Measurements from ENCODE around the gene MRRF.

MRRF gene

DNA sequence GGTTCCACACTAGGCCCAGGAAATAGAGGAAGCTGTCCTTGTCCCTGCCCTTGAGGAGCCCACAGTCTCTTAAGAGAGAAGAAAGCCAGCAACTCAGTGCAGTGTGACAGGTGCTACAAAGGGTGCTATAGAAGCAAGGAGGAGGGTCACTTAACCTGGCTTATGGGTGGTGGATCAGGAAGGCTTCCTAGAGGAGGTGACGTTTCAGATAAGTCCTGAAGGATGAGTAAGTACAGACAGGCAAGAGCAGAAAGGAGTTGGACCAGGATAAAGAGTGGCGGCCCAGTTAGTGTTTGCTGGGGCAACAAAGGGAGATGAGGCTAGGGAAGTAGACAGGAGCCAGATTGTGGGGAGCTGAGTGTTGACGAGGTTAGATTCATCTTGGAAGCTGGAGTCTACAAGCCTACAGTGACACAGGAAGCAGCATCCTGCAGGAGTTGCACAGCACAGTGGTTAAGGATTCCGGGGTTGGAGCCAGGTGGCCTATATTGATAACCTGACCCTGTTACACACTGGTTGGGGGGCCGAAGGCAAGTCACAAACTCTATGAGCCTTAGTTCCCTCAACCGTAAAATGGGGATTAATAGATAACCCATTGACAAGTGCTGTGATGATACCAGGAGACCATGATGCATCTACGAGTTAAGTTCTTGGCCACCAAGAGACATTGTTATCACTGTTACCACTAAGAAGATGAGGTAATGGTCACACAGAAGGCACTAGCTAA is 30.5 kb upstream of the MRRF start:
- no peaks in the 10 kb centered on the region for H3K36me3 ChIP-seq (ENCODE audit: control insufficient read depth, insufficient read depth, low read length)
- no peak for DNase-seq (ENCODE audit: extremely low read depth, insufficient read length)
- TF ChIP-seq, protein P1, sequence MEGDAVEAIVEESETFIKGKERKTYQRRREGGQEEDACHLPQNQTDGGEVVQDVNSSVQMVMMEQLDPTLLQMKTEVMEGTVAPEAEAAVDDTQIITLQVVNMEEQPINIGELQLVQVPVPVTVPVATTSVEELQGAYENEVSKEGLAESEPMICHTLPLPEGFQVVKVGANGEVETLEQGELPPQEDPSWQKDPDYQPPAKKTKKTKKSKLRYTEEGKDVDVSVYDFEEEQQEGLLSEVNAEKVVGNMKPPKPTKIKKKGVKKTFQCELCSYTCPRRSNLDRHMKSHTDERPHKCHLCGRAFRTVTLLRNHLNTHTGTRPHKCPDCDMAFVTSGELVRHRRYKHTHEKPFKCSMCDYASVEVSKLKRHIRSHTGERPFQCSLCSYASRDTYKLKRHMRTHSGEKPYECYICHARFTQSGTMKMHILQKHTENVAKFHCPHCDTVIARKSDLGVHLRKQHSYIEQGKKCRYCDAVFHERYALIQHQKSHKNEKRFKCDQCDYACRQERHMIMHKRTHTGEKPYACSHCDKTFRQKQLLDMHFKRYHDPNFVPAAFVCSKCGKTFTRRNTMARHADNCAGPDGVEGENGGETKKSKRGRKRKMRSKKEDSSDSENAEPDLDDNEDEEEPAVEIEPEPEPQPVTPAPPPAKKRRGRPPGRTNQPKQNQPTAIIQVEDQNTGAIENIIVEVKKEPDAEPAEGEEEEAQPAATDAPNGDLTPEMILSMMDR (IDR thresholded peaks at IDR 0.05; ENCODE audit: insufficient read depth, low read length, poor library complexity, severe bottlenecking) = no peak

DNA sequence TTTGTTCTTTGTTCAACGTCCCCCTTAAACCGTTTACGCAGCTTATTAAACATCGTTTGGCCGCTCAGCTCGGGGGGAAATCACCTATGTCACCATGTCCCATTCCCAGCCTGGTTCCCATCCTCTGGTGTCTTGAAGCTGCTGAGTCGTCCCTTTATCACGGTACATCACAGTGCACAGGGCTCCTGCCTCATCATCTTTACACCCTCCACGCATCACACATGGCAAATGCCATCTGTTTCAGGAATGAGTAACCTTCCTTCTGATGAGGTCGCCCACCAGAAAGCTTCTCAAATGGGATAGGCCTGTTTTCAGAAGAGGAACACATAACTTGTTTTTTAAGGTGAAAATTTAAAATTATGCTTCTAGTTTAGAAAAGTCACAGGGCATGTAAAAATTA is 28.0 kb upstream of the MRRF start:
- H3K27me3 ChIP-seq (replicated peaks; ENCODE audit: control insufficient read depth, insufficient read depth, low read length) = no peaks in the 10 kb centered on the region
- peaks cover 2% of the 10 kb centered on the region for H3K36me3 ChIP-seq (ENCODE audit: control insufficient read depth, insufficient read depth, low read length)
- no peak overlapping the region for H3K4me3 ChIP-seq (replicated peaks; ENCODE audit: low read depth, low read length)
- DNase-seq (ENCODE audit: extremely low read depth, insufficient read length) = no peak
- TF ChIP-seq, protein P1 (IDR thresholded peaks at IDR 0.05; ENCODE audit: insufficient read depth, low read length, poor library complexity, severe bottlenecking) = no peak

More for the DNA sequence above, 30.5 kb upstream of the MRRF start:
- Histone ChIP-seq H3K27me3 (replicated peaks; ENCODE audit: control insufficient read depth, insufficient read depth, low read length) (no peaks in the 10 kb centered on the region; the same call in none of the 2 replicates), H3K4me3 (replicated peaks; ENCODE audit: low read depth, low read length) (no peak overlapping the region)

GRCh38 chr9:122239722-122240121 is 25.0 kb upstream of the MRRF start:
- Histone ChIP-seq H3K4me3 (replicated peaks; ENCODE audit: low read depth, low read length) (no peak overlapping the region), H3K36me3 (ENCODE audit: control insufficient read depth, insufficient read depth, low read length) (peaks cover 4% of the 10 kb centered on the region), H3K27me3 (replicated peaks; ENCODE audit: control insufficient read depth, insufficient read depth, low read length) (no peaks in the 10 kb centered on the region)
- TF ChIP-seq, protein P1 (IDR thresholded peaks at IDR 0.05; ENCODE audit: insufficient read depth, low read length, poor library complexity, severe bottlenecking) = no peak
- no peak for DNase-seq (ENCODE audit: extremely low read depth, insufficient read length)

DNA sequence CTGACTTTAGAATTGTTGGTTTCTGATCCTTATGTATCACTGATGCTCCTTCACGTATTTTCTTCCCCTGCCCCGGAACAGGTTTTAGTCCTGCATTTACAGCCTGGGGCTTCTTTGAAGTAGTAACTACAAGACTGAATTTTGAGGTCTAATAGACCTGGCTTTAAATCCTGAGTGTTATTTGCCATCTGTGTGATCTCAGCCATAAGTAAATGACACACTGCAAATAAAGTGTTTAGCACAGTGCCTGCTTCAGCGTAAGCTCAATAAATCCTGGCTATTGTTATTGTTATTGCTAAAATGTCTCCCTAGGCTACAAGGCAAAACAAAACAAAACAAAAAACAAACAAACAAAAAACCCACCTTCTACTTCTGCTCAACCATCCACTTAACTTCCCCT is 20.3 kb upstream of the MRRF start:
- DNase-seq (ENCODE audit: extremely low read depth, insufficient read length) = no peak
- no peaks in the 10 kb centered on the region for H3K27me3 ChIP-seq (replicated peaks; ENCODE audit: control insufficient read depth, insufficient read depth, low read length)
- peaks cover 8% of the 10 kb centered on the region for H3K36me3 ChIP-seq (ENCODE audit: control insufficient read depth, insufficient read depth, low read length)
- TF ChIP-seq, protein P1 (IDR thresholded peaks at IDR 0.05; ENCODE audit: insufficient read depth, low read length, poor library complexity, severe bottlenecking) = no peak
- no peak overlapping the region for H3K4me3 ChIP-seq (replicated peaks; ENCODE audit: low read depth, low read length)

DNA sequence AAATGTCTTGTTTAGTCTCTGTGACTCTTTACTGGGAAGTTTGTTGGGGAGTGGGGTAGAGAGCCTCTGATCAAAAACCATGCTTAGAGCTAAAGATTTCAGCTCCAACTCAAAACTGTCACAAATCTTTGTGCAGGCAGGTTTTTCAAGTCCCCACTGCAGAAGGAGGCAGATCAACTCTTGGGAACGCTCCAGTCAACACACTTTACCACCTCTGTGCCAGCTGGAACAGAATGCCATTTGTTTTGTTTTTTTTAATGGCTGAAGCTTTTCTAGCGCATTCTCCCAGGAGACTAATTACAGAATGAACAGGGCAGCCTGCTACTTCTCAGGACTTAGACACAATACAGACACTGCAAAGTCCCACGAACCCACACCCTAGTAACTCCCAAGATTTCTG is 18.0 kb upstream of the MRRF start:
- Histone ChIP-seq H3K4me3 (replicated peaks; ENCODE audit: low read depth, low read length) (no peak overlapping the region), H3K36me3 (ENCODE audit: control insufficient read depth, insufficient read depth, low read length) (peaks cover 13% of the 10 kb centered on the region), H3K27me3 (replicated peaks; ENCODE audit: control insufficient read depth, insufficient read depth, low read length) (no peaks in the 10 kb centered on the region)
- DNase-seq (ENCODE audit: extremely low read depth, insufficient read length) = no peak
- TF ChIP-seq, protein P1 (IDR thresholded peaks at IDR 0.05; ENCODE audit: insufficient read depth, low read length, poor library complexity, severe bottlenecking) = no peak

All from GM06990 (cell line).